ENCODE results near the gene MRGPRG.

The MRGPRG gene

GRCh38 chr11:3194016-3194816, 24.4 kb downstream of the MRGPRG start:
- no peak for DNase-seq

DNA sequence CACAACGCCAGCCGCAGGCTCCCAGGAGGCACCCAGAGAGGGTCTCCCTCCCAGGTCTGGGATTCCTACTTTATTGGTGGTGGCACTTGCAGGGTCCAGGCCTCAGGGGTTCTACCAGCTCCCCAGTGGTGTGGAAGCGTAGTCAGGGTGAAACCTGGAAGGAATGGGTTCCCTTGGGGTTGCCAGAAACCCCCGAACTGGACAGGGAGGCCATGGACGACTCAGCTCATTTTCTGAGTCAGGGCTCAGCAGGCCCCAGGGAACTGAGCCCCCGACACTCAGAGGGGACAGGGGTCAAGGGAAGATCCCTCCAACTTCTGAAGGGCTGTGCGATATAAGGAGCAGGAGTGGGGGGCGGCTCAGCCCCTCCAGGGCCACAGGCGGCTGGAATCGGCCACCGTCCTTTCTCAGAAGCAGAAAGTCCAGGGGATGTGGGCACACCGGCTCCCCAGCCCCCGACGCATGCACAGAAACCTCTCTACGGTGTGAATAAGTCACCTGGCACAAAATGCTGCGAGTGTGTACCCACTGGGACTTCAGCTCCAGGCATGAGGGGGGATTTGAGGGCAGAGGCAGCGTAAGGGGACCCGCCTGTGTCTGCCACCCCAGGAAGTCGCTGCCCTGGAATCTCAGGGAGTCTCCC, 25.1 kb downstream of the MRGPRG start:
- no peak for DNase-seq

DNA sequence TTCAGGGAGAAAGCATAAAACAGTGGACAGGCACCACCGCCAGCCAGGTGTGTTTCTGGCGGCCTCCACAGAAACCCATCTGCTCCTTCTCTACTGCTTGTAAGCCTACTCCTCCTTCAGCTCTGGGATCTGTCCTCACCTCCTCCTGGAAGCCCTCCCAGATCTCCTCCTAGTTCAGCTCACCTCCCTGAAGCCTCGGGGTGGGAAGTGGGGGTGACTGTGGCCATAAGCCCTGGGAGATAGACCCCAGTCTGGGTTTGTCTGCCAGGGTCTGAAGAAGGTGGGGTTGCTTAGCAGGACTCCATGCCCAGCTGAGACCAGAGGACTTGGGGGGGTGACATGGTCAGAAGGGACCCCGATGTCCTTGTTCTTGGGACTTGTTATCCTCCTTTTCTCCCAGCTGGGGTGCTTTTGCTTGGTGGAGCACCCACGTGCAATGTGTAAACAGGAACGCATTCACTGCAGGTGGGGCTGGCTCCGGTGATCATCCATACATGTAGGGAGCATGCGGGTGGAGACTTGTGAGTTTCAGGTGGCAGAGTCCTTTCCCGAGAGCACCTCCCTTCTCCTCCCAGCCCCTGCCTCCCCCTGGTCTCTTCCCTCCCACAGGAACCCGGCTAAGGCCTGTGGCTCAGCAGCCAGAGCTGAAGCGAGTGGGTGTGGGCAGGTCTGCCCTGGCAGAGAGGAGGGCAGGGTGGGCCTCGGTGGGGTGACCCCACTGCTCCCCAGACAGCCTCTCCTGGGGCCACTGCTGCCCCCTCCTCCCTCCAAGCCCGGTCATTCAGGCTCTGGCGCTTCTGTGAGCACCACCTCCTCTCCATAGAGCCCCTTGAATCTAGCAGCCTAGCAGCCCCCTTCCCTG, 25.9 kb downstream of the MRGPRG start:
- no peak for DNase-seq

DNA sequence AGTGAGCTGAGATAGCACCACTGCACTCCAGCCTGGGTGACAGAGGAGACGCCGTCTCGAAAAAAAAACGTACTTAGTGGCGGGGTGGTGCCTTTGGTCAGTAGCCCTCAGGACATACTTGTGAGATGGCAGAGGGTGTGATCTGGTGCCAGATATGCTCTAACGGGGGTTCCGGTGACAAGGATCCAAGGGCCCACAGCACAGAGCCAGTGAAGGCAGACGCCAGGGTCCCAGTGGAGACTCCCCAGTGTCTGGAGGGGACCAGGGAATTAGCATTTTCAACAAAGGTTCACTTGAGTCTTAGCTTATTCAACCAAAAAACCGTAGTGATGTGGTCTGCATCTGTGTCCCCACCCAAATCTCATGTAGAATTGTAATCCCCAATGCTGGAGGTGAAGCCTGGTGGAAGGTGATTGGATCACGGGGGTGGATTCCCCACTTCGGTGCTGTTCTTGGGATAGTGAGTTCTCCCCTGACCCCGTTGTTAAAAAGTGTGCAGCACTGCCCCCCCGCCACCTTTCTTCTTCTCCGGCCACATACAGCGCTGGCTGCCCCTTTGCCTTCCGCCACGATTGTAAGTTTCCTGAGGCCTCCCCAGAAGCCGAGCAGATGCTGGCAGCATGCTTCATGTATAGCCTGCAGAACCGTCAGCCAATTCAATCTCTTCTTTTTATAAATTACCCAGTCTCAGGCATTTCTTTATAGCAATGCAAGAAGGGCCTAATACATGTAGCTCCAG, 26.9 kb downstream of the MRGPRG start:
- DNase-seq = no peak

DNA sequence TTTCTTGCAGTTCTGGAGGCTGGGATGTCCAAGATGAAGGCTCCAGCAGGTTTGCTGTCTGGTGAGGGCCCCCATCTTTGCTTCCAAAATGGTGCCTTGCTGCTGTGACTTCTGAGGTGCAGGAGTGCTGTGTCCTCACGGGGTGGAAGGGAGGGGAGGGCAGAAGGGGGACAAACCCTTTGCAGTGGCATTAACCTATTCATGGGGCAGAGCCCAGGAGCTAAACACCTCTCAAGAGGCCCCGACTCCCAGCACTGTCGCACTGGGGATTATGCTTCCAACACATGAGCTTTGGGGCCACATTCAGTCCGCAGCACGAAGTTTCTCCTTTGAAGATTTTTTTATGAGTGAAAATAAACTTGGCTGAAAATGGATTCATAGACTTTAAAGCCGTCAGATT, 28.0 kb downstream of the MRGPRG start:
- no peak for DNase-seq

DNA sequence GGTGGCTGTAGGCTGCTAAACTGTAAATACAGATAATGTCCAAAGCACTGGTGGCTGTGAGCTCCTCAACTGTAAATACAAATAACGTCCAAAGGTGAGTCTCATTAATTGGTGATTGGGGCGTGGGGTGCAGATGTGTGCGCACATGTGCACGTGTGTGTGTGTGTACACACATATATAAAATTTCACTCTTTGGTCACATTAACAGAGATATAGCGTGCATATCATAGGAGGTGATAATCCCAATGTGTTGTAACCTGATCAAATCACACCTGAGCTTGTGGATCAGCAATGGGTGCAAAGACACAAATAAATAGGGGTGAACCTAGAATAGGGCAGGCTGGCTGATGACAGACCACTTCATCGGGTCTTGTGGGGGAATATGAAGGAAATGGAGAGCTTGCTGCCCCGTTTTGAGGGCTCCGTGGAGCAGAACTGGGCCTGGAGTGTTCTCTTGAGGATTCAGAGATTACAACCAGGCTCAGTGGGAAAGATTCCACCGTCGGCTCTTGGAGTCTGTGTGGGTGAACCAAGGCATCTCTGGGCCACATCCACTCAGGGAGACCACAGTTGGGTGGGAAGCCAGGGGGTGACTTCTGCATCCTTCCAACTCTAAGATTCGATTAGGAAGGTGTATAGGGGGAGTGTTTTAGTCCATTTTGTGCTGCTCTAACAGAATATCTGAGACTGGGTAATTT, 28.6 kb downstream of the MRGPRG start:
- no peak for DNase-seq

DNA sequence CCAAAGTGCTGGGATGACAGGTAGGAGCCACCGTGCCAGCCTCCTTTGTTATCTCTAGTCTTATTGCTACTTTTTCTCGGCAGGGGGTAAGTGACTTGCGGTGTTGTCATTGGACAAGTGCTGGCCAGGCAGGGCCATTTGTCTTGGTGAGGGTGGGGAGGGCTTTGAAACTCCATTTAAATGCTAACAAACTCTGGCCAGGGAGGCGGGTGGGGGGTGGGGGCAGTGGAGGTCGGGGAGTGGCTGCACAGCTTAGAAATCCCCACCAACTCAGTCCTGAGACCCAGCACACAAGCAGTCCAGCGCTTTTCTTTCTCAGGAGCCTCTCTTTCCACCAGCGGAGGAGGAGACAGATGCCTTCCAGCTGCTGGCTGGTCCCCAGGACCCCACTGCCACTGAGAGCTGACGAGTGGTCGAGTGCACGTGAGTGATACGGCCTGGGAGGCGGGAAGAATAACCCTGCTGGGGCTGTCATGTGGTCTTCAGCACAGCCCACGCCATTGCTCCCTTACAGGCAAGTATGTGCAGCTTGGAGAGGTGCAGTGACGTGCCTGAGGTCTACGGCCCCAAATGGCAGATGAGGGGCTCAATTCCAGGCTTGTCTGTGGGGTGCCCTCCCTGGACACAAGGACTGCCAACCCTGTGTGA, 29.3 kb downstream of the MRGPRG start:
- no peak for DNase-seq

DNA sequence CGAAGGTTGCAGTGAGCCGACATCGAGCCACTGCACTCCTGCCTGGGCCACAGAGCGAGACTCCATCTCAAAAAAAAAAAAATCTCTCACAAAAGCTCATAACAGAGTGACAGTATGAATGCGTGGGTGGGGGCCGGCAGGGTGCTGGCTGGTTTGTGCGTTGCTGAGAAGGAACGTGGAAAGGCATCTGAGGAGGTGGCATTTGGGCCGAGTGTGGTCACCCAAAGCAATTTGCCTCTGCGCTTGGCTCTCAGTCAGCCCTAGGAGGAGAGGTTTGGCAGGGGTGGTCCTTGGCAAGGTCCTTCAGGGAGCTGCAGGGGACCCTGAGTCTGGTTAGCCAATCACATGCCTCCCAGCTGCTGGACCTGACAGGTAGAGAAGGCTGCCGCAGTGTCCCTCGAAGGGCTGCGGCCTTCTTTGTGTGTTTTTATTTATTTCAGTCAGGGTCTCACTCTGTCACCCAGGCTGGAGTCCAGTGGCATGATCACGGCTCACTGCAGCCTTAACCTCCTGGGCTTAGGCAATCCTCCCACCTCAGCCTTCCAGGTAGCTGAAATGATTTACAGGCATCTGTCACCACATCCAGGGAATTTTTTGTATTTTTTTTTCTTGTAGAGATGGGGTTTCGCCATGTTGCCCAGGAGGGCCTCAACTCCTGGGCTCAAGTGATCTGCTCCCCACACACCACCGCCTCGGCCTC, 30.0 kb downstream of the MRGPRG start:
- no peak for DNase-seq

GRCh38 chr11:3186166-3186953, 32.3 kb downstream of the MRGPRG start:
- DNase-seq = no peak

DNA sequence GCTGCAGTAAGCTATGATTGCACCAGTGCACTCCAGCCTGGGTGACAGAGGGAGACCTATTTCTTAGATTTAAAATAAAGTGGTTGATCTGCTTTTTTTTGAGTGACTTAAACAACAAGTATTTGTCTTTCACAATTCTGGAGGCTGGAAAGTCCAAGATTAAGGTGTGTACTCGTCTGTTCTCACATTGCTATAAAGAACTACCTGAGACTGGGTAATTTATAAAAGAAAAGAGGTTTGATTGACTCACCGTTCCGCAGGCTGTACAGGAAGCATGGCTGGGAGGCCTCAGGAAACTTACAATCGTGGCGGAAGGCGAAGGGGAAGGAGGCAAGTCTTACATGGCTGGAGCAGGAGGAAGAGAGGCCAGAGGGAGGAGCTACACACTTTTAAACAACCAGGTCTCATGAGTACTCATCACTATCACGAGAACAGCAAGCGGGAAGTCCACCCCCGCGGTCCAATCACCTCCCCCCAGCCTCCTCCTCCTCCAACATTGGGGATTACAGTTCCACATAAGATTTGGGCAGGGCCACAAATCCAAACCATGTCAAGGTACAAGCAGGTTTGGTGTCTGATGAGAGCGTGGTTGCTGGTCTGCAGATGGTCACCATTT, 33.8 kb downstream of the MRGPRG start:
- no peak for DNase-seq

DNA sequence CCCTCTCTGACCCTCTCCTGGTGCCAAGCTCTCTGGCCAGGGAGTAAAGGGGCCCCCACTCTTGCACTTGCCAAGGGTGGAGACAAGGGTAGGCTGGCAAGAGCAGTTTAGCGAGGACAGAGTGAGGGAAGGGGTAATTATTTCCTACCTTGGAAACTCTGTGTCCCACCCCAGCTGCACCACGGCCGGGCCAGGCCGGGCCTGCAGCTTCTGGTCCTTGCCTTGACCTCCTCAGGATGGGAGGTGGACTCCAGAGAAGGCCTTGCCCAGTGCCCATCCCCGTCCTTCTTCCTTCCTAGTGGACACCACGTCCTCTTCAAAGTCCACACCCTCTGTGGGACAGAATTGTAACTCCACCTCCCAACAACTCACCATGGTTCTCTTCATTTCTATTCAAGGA, 35.1 kb downstream of the MRGPRG start:
- DNase-seq = no peak

DNA sequence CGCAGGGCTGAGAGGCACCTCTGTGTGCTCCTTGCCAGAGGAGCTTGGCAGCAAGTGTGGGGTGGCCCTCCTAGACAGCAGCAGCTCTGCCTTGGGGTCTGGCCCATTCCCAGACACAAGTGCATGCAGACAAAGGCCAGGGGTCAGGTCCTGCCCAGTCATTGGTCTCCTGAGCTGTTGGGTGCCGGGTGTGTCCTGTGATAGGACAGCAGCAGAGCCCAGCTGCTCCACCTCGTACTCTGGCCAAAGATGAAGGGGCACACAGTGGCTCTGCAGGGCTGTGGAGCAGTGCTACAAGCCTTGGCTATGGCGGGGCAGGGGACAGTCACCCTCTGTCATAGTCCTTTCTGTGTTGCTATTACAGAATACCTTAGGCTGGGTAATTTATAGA, 36.2 kb downstream of the MRGPRG start:
- DNase-seq = no peak

GRCh38 chr11:3181725-3182461, 36.7 kb downstream of the MRGPRG start:
- no peak for DNase-seq

GRCh38 chr11:3180869-3181268, 37.7 kb downstream of the MRGPRG start:
- no peak for DNase-seq

DNA sequence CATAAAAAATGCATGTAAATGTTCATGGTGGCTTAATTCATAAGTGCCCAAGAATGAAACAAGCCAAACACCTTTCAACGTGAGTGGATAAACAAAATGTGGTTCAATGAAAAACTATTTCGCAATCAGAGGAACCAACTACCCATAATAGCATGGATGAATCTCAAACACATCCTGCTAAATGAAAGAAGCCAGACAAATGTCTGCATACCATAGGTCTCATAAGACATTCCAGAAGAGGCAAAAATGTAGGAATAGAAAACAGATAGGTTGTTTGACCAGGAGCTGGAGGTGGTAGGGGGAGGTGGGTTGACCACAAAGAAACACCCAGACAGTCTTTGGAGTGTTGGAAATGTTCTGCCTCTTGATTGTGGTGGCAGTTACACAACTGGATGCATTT, 40.3 kb downstream of the MRGPRG start:
- no peak for DNase-seq

- no peak for DNase-seq
These were observed 40.7 kb downstream of the MRGPRG start for GRCh38 chr11:3177931-3178330.

- DNase-seq = no peak
These were observed 42.1 kb downstream of the MRGPRG start for GRCh38 chr11:3176487-3176886.

GRCh38 chr11:3175194-3175593, 43.4 kb downstream of the MRGPRG start:
- DNase-seq = no peak

- no peak for DNase-seq
These were observed 44.2 kb downstream of the MRGPRG start for GRCh38 chr11:3174387-3174786.

Measured in T-helper 2 cell (primary cell).